Measurements from ENCODE around the gene SLC25A14.

DNA sequence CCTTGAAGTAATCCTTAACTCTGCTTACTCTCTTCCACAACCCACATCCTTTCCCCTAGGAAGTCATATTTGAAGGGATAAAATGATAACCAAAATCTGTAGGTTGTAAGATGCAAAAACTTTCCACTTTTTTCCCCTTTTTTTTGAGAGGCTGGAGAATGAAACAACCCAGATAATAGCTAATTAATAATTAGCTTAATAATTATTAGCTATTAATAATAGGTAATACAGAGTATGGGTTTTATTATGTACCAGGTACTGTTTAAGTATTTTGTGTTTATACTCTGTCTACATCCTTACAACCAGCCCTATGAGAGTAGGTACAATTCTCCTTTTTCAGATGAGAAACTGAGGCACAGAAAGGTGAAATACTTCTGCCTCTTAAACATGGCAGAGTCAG lies 36.4 kb downstream of the SLC25A14 start:
- TF ChIP-seq, protein P1, sequence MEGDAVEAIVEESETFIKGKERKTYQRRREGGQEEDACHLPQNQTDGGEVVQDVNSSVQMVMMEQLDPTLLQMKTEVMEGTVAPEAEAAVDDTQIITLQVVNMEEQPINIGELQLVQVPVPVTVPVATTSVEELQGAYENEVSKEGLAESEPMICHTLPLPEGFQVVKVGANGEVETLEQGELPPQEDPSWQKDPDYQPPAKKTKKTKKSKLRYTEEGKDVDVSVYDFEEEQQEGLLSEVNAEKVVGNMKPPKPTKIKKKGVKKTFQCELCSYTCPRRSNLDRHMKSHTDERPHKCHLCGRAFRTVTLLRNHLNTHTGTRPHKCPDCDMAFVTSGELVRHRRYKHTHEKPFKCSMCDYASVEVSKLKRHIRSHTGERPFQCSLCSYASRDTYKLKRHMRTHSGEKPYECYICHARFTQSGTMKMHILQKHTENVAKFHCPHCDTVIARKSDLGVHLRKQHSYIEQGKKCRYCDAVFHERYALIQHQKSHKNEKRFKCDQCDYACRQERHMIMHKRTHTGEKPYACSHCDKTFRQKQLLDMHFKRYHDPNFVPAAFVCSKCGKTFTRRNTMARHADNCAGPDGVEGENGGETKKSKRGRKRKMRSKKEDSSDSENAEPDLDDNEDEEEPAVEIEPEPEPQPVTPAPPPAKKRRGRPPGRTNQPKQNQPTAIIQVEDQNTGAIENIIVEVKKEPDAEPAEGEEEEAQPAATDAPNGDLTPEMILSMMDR (IDR thresholded peaks at IDR 0.05), result no peak
- TF ChIP-seq POLR2A (IDR thresholded peaks at IDR 0.05), result no peak

Data from uterus (tissue), 2 donors.